COLO829 (cell line): ENCODE measurements around the gene STN1.

ENCODE experiments used
- DNase-seq: peaks from one replicate; pipeline ENCODE4 v3.0.0; 2012; ENCODE audit warnings: low spot score

STN1 gene, protein sequence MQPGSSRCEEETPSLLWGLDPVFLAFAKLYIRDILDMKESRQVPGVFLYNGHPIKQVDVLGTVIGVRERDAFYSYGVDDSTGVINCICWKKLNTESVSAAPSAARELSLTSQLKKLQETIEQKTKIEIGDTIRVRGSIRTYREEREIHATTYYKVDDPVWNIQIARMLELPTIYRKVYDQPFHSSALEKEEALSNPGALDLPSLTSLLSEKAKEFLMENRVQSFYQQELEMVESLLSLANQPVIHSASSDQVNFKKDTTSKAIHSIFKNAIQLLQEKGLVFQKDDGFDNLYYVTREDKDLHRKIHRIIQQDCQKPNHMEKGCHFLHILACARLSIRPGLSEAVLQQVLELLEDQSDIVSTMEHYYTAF

DNA sequence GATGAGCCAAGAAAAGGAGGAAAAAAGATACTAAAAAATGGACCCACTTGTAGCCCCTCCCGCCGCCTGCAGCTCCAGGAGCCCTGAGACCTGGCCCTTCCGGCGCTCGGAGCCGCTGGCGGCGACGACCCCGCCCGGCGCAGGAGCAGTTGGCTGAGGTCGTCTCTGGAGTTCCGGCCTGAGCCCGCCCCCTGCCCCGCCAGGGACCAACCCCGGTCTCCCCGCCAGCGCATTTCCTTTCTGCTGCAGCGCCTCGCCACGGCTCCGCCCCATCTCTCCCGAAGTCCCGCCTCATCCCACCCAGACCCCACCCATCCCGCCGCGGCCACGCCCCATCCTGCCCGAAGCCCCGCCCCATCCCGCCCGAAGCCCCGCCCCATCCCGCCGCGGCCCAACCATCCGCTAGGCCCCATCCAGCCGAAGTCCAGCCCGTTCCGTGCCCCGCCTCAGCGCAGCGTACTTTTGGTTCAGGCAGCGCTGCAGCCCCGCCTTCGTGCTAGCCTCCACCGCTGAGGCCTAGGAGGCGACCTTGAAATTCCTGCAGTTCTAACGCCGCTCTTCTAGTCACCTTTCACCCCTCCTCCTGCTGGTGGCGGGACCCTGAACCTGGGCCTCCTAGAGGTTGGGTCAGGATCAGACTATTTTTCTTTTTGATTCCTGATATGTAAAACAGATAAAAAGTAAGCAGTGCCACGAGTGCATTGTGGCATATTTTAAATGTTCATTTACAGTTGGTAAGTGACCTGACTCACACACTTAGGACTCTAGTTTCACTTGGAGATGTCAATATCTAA lies at the start of gene STN1:
Gene STN1, minus strand, starts transcription at position 132 of the 794 bp plus-strand sequence. CDS start 590 bp downstream, outside the sequence.
- DNase-seq = peak; percentile 93

DNA sequence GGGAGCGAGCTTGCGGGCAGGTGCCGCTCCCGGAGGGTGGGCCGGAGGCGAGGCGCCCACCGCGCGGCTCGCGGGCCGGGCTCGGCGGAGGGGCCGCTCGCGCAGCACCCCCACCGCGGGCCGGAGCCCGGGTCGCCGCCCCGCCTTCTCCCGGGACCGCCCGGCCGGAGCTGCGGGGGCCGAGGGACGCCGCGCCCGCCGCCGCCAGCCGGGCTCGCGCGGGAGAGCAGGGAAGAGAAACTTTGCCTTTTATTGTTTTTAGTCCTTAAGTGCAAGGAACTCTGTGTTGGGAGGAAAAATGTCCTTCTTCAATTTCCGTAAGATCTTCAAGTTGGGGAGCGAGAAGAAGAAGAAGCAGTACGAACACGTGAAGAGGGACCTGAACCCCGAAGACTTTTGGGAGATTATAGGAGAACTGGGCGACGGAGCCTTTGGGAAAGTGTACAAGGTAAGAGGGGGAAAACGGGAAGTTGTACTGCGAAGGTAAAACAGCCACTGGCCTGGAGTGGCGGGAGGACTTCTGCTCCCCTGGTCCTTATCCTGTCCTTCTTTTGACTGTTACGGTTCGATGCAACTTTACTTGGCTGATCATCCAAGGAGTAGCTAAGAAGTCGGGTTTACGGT lies 49.6 kb upstream of the STN1 start:
- DNase-seq = no peak

DNA sequence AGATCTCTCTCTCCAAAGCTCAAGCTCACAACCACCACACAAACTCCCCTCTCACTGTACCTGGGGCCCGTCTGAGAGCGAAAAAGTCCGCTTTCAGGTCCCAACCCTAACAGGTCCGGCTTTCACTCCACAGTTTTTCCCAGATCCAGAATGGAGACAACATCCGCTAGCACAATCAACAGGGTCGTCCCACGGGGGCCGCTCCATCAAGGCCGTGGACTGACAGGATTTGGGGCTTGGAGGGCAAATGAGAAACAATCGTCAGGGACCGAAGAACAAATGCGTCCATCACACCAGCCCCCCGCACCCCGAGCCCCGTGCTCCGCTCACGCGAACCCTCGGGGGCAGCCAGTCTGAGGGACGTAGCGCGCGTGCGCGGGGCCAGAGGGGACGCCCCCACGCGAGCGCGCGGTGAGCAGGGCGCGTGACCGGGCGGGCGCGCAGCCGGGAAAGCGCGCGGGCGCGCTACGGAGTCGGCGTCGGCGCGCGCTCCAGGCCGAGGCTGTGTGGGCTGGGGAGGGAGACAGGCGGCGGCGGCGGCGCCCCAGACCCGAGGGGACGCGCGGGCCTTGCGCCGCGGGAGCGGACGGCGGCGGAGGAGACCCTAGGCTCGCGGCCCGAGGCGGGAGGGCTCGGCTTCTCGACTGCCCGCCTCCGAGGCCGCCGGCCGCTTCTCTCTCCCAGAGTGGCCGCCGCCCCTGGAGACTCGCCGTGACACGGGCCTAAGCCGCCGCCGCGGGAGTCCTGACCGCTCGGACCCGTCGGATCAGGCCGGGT lies 48.9 kb upstream of the STN1 start, which contains the start of gene SLK:
Gene SLK, plus strand, starts transcription at position 470 of the 777 bp plus-strand sequence. CDS start 606 bp downstream, outside the sequence.
- DNase-seq = peak; percentile 67

DNA sequence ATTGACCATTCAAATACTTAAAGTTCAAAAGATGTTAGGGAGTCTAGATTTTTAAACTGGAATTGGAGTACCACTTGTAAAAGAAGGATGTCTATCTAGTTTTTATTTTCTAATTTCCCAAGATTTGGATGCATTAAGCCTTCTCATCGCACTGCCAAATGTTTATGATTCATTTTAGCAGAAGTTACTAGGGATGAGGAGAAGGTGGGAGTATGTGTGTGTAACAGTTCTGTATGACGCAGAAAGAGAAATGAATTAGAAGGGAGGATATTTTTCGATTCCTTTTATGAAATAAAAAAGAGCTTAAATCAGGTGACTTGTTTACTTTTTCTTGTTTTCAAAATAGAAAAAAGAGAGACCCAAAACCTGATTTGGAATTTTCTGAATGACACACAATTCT lies 42.1 kb upstream of the STN1 start:
- no peak for DNase-seq

DNA sequence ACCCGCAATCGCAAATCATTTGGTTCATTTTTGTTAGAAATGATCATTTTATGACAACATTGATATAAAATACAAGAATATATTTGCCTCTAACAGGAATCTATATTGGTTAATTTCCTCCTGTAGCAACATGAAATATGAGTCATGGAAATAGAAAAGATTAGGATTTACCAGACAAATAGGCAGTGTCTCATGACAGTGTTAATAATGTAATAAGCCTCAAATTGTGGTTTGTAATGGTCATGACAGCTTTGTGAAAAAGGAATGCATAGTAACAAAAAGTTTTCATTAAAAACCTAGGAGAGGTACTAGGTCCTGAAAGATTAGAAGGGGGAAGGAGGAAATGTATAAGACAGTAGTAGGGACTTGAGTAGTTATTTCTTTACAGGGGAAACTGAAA lies 41.0 kb upstream of the STN1 start:
- no peak for DNase-seq

DNA sequence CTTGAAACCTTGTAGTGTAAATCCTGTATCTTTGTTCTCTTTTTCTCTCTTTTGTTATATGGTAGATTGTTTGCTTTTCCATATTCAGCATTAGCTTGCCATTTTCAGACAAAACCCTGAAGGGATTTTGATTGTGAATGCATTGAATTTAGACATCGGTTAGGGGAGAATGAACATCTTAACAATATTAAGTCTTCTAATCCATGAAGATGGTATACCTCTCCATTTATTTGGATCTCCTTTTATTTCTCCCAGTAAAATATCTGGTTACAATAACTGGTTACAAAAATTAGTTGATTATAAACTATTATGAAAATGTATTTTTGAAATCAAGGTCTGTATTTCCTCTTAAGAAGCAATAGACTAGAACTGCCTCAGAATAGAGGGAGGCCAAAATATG lies 36.6 kb upstream of the STN1 start:
- DNase-seq = no peak

DNA sequence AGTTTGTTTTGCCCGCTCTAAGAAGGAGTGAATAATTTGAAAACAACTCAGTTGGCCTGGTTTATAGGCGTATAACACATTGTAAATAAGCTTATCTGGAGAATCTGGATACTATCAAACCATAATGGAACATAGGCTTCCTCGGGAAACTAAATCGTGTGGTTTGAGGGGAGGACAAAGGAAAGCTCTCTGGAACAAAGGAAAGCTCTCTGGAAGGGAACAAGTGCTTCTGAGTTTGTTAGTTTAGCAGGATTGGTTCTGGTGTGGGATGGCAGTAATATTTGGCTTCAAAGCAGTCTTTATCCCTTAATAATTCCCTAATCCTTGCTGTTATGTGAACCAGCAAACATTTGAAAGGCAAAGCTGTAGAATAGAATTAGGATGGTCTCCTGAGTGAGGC lies 34.0 kb upstream of the STN1 start:
- DNase-seq = no peak

DNA sequence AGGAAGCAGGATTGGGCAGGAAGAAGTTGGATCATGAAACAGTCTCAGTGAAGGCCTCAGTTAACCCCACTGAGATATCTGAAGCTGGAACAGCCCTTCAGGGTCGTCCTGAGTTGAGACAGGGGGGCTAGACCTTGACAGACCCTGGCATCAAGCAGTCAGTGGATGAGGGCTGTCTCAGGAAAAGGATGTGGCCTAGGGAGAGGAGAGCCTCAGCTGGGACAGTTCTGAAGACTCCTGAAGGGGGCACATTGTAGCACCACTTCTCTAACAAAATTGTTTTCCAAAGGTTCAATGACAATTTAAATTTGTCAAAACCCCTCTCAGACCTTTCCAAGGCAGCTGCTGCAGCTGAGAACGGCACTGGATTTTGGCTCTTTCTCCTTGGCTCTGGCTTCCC lies 33.2 kb upstream of the STN1 start:
- no peak for DNase-seq

DNA sequence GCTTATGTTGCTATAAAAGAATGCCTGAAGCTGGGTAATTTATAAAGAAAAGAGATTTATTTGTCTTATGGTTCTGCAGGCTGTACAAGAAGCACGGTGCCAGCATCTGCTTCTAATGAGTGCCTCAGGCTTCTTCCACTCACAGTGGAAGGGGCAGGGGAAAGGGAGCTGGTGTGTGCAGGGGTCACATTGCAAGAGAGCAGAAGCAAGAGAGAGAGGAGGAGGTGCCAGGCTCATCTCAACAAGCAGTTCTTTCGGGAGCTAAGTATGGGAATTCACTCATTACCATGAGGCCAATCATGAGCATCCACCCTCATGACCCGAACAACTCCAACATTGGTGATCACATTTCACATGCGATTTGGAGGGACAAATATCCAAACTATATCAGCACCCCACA lies 31.7 kb upstream of the STN1 start:
- no peak for DNase-seq

DNA sequence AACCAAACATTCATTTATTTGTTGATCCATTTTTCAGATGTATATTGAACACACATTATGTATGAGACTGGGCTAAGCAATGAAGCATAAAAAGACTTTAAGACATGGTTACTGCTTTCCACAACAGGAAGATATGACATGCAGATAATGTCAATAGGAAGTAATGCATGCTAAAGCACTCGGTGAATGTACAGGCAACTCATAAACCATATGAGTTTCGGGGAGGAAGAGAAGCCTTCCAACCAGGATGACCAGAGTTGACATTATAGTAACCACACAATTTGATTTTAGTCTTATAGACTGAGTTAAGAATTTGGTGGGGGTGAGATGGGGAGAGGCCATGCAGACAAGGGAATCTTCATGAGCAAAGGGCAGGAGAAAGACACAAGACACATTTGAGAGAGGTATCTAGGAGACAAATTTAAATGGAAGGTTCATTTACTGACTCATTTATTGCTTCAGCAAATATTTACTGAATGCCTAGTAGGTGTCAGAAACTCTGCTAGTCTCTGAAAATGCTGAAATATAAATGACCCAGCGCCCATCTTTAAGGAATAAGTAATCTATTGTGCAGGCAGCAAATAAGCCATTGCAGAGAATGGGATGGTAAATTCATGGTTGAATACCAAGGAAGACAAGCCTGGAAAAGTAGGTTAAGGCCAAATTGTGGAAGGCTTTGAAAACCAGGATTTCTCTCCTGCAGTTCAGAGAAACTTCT lies 30.0 kb upstream of the STN1 start:
- no peak for DNase-seq

DNA sequence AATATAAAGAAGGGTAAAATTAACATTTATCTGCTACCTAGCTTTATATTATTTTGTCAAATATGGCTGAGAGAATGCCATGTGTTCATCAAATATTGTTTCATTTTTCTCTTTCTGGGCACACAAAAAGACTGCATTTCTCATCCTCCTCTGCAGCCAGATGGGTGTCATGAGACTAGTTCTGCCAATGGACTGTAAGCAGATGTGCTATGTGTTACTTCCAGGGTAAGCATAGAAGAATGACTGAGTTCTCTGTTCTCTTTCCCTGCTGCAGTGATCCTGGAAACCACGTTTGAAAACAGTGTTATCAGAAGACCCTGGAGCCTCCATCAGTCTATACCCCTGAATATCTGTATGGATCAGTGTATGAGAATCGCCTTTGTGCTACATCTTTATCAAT lies 24.9 kb upstream of the STN1 start:
- DNase-seq = no peak

DNA sequence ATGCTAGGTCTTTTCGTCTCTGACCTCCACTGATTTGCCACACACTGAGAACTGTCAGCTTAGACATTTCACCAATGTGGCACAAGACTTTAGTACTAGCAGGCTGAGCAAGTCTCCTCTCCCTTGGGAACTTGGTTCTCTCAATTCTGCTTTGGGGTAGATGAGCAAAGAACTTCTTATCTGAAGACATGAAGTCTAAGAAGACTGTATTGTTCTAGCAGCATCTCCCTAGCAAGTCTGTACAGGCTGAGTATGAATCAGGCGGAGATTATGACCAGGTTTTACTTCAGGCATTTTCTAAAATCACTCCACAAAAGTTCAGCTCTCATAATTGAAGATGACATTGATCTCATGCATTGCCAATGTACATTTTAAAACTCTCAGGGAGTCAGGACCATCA lies 23.8 kb upstream of the STN1 start:
- peak; percentile 26 for DNase-seq

DNA sequence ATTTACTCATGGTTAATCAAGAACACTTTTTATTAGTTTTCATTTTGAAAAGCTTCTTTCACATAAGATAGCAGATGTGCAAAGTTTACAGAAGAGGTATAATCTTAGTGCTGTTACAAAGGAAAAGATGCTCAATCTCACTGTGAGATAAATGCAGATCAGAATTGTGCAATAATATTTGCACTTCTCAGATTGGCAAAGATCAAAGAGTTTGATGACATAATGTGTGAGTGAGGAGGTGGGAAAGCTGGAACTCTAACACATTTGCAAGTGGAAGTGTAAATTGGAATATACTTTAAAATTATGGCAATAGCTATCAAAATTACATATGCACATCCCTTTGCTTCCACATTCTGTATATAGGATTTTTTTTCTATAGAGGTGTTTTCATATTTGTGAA lies 21.5 kb upstream of the STN1 start:
- DNase-seq = no peak

DNA sequence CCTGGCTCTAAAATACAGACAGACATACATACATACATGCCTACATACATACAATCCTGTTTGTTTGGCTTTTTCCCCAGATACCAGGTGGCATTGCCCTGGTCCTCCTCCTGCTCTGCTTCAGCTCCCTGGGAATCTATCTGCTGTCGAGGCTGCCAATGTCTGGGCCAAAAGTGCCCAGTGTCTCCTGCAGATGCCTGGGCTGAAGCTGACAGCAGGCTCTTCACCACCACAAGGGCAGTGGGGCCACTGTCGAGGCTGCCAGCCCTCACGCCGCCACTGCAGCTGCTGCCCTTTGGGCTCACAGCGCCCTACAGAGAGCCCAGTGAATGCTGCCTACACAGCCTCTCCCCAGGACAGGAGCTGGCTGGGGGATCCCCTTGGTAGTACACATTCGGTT lies 18.0 kb upstream of the STN1 start:
- no peak for DNase-seq

DNA sequence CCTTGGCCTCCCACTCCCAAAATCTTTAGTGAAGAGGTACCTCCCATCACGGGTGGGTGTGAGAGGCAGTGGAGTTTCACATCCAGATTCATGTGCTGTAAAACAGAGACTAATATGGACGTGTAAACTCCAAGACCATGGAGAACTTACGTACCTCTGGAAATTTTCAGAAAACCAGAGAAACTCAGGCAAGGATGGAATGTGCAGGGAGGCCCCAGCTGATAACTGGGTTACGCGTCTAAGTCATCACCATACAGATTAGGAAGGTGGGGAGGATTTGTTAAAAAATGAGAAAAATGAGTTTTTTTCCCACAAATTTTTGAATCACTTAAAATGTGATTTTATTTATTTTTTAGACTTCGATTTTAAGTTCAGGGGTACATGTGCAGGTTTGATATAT lies 16.3 kb upstream of the STN1 start:
- DNase-seq = no peak

DNA sequence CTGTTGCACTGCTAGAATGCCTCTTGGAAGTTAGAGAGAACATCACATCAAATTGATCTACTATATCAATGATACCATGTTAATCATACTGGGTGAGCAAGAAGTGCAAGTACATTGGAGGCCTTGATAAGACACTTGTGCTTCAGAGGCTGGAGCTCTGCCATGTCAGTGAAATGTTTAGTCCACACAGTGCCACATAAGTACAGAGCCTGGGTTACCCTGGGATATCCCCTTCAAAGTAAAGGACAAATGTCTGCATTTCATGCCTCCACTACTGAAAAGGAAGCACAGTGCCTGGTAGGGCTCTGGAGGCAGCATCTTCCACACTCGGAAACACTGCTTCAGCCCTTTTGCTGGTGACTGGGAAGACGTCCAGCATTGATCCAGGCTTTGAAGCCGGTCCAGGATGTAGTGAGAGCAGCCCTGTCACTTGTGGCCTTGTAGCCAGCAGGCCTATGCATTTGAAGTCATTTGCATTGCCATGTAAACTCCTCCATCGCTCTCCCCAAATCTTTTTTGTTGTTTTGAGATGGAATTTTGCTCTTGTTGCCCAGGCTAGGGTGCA lies 15.7 kb upstream of the STN1 start:
- DNase-seq = no peak

DNA sequence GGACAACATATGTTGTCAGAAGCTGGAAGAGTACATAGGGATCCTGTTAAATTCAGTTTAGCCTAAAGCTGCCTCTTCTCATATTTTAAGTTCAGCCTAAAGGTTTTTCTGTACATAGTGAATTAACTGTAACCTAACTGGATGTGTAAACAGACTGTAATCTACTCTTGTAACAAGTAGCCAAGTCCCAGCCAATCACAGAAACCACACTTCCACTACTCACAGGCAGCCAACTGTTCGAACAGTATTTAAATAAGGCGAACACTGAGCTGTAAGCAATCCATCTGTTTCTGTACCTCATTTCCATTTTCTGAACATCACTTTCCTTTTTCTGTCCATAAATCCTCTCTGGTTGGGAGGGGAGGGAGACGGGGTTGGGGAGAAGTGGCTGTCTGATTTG lies 15.0 kb upstream of the STN1 start:
- no peak for DNase-seq

DNA sequence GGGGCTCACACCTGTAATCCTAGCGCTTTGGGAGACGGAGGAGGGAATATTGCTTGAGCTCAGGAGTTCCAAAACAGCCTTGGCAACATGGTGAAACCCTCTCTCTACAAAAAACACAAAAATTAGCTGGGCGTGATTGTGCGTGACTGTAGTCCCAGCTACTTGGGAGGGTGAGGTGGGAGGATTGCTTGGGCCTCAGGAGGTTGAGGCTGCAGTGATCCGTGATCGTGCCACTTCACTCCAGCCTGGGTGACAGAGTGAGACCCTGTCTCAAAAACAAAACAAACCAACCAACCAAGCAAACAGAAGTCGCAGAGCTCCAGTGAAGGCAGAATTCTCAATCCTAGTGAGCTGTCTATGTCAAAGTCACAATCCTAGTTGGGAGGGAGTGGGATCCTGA lies 14.3 kb upstream of the STN1 start:
- DNase-seq = no peak

DNA sequence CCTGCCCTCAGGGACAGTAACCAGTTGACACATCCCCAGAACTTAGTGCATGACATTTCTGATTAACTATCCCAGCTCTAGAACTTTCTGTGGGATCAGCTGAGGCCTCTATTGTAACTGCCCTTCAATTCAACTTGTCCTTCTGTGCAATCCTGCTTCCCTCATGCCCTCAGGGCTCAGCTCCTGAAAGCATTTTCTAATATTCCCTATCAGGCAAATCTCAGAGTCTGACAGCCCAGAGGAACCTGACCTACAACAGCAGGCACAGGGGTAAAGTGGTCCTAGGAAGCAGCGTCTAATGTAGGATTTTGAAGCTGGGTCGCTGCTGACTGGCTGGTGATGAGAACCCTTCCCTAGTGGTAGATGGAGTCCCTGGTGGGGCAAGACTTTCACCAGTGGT lies 13.6 kb upstream of the STN1 start:
- DNase-seq = no peak

DNA sequence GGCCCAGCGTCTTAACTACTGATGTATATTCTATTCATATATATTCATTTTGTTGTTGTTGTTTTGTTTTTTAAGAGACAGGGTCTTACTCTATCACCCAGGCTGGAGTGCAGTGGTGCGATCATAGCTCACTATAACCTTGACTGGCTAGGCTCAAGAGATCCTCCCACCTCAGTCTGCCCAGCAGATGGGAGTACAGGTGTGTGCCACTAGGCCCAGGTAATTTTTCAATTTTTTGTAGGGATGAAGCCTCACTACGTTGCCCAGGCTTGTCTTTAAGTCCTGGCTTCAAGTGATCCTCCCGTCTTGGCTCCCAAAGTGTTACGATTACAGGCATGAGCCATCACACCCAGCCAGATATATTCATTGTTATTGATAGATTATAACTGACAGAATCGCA lies 12.9 kb upstream of the STN1 start:
- DNase-seq = no peak

DNA sequence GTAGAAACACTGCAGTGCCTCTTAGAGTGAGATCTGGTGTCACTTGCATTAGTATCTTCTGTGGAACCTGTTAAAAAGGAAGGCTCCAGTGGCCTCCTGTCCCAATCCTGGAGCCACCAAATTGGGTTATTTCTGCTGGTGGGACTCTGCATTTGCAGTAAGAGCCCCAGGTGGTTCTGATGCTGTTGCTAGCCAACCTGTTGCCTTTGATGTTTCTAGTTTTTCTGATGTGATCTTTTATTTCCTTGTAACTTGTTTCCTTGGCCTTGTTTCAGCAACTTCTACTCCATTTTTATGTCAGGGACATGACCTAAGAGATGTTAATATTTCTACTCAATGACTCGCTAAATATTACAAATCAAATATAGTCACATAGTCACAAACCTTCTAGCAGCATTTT lies 12.5 kb upstream of the STN1 start:
- DNase-seq = no peak
